NCI-H2196 treated with DMSO at 0.1 percent for 48 hours (cell line): ENCODE measurements around the gene UBL4B.

Experiments used
- DNase-seq: peaks from one replicate; lab custom pipeline; 2025; ENCODE audit not compliant: unreplicated experiment; lab: John Stamatoyannopoulos, UW

The UBL4B gene

GRCh38 chr1:110084227-110085078 is 27.8 kb upstream of the UBL4B start:
- no peak for DNase-seq

- no peak for DNase-seq
These were observed 26.6 kb upstream of the UBL4B start for GRCh38 chr1:110085671-110086070.

GRCh38 chr1:110086961-110087360 is 25.3 kb upstream of the UBL4B start:
- no peak for DNase-seq

GRCh38 chr1:110087812-110088738 is 24.2 kb upstream of the UBL4B start:
- peak; percentile 65 for DNase-seq

- DNase-seq: no peak
These were observed 23.4 kb upstream of the UBL4B start for GRCh38 chr1:110088739-110089316.

GRCh38 chr1:110089561-110090275 is 22.5 kb upstream of the UBL4B start:
- DNase-seq: no peak

- DNase-seq: no peak
These were observed 20.9 kb upstream of the UBL4B start for GRCh38 chr1:110091381-110091780.

GRCh38 chr1:110091791-110092190 is 20.5 kb upstream of the UBL4B start:
- no peak for DNase-seq

GRCh38 chr1:110092991-110093390 is 19.3 kb upstream of the UBL4B start:
- DNase-seq: no peak

- no peak for DNase-seq
These were observed 17.1 kb upstream of the UBL4B start for GRCh38 chr1:110094931-110095654.

- DNase-seq: no peak
These were observed 14.6 kb upstream of the UBL4B start for GRCh38 chr1:110097507-110098221.

GRCh38 chr1:110098222-110099026 is 13.8 kb upstream of the UBL4B start:
- DNase-seq: no peak

GRCh38 chr1:110100335-110100734 is 11.9 kb upstream of the UBL4B start:
- no peak for DNase-seq

GRCh38 chr1:110102081-110102480 is 10.2 kb upstream of the UBL4B start:
- DNase-seq: no peak

- DNase-seq: peak; percentile 68
These were observed 6.0 kb upstream of the UBL4B start for GRCh38 chr1:110106013-110106941.

GRCh38 chr1:110107867-110108469 is 4.3 kb upstream of the UBL4B start:
- DNase-seq: no peak

GRCh38 chr1:110111081-110111480 is 1.2 kb upstream of the UBL4B start:
- DNase-seq: no peak
